GM21360 (cell line): ENCODE results near the gene CNTN5.
"Not testable (repeated sequence)": the region's sequence is repeated elsewhere in the genome, so short reads cannot be mapped to it uniquely, and the experiment has no call there.

Source experiments
- ATAC-seq: cut with Tn5 transposase; IDR thresholded peaks from one replicate; pipeline ENCODE4 v1.9.1; 2021; ENCODE audit warnings: mild to moderate bottlenecking, moderate library complexity; ENCODE audit not compliant: unreplicated experiment

Gene CNTN5

DNA sequence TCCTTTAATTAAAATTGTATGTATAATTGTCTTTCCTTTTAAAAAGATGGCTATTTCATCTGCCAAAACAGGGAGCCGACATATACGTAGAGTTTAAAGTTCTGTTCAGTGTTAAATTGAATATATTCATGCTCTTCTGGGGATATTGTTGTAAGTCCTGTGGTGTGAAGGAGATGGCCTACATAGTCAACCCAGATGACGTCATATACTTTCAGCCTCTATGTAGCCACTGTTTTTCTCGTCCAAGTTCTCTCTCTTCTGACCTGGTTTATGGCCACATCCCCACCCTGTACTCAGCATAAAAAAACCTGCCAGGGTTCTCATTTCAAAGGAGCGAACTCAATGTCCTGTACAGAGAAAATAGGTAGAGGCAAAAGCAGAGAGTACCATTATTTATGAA lies 1156.9 kb downstream of the CNTN5 start:
- ATAC-seq: no peak

DNA sequence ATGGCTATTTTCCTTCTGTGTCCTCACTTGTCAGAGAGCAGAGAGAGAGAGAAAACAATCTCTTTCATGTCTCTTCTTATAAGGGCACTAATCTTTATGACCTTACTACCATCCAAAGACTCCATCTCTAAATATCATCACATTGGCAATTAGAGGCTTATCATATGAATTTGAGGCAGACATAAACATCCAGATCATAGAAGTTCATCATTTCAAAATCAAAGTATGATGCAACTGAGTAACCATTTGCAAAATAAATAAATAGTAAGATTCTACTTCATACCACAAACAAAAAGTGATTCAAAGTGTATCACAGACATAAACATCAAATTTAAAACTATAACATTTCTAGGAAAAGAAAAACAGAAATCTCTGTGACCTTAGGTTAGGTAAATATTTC lies 1161.6 kb downstream of the CNTN5 start:
- ATAC-seq: no peak

DNA sequence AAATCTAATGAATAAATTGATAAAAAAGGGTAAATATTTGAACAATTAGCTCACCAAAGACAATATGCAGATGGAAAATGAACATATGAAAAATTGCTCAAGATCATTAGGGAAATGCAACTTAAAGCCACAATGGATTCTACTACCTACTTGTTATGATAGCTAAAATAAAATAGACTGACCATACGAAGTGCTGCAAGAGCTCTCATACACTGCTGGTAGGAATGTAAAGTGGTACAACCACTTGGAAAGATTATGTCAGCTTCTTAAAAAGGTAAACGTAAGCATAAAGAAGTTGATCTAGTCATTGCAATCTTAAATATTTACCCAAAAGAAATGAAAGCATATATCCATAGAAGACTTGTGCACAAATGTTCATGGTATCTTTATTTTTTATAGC lies 1162.2 kb downstream of the CNTN5 start:
- no peak for ATAC-seq

DNA sequence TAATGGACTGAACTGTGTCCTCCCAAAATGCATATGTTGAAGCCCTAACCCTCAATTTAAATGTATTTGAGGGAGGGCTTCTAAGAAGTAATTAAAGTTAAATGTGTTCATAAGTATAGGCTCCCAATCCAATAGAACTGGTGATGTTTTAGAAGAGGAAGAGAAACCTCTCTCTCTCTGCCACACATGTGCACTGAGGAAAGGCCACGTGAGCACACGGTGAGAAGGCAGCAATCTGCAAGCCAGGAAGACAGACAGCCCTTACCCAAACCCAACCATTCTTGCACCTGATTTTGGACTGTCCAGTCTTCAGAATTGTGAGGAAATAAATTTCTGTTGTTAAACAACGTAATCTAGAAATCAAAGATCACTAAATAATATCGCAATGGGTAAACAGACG lies 1164.8 kb downstream of the CNTN5 start:
- ATAC-seq: no peak

DNA sequence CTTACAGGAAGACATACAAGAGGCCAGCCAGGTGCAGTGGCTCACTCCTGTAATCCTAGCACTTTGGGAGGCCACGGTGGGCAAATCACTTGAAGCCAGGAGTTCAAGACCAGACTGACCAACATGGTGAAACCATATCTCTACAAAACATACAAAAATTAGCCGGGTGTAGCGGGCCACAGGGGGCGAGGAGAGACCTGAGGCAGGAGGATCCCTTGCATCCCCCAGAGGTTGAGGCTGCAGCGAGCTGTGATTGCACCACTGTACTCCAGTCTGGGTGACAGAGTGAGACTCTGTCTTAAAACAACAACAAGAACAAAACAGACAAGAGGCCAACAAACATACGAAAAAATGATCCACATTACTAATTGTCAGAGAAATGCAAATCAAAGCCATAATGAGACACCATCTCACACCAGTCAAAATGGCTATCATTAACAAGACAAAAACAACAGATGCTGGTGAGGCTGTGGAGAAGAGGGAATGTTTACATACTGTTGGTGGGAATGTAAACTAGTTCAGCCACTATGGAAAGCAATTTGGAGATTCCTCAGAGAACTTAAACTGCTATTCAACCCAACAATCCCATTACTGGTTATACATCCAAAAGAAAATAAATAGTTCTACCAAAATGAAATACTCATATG lies 1167.5 kb downstream of the CNTN5 start:
- no peak for ATAC-seq

DNA sequence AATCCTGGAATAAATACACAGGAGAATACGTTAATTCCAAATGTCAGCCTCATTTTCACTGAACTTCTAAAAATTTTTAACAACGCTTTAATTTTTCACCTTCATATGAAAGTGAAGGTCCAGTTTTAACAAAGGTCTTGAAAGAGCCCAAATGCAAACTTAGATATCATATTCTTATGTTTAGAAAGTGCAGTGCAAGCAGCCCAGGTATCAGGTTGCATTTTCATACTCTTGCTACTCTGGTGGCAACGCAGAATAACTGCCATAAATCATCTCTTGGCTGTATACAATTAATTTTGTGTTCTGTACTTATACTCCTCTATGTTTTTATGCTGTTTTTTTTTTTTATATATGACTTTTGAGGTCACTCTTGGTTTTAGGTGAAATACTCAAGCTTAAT lies 1169.6 kb downstream of the CNTN5 start:
- no peak for ATAC-seq

DNA sequence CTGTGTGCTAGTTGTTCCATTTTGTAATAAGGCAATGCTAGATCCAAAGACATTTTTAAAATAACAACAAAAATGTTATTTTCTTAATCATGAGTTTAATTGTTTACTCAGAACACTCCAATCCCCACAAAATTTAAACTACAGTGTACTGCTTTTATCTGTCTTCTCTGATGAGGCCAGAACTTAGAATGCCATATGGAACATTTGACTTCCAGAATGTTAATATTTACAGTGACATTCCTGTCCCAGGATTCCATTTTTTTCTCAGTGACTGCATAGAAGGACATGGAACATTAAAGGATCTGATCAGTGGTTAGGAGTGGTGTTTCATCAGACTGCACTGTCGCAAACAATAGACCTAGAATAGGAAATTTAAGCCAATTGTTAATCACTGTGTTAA lies 1171.4 kb downstream of the CNTN5 start:
- ATAC-seq: no peak

DNA sequence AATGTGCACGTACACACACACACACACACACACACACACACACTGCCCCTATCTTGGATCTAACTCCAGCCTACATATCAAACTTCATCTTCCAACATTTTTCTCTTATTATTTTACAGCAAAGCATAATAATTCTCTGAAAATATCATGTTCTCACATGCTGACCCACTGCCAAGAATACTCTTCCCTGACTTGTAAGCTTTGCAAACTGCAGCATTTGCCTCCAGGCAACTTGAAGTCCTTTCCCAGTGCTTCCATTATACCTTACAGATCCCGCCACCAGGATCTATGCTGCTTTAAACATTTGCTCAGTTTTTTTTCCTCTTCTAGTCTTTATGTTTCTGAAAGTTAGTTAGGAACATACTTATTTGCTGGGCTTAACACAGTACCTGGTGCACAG lies 1183.0 kb downstream of the CNTN5 start:
- no peak for ATAC-seq

DNA sequence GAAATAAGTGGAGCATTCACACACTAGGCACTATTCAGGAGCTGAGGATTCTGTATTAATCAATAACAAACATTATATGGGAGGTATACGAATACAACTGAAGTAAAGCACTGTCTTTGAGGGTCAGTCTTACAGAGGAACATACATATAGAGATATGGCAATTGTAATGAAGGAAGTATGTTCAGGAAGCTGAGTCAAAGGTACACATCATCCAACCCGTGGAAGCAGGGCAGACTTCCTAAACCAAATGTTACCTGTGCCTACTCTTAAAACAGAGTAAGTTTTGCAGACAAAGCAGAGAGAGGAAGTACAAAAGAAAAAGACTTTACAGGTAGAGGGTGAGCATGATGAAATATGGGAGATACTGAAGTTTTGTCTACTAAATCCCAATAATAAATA lies 1185.2 kb downstream of the CNTN5 start:
- ATAC-seq: no peak

DNA sequence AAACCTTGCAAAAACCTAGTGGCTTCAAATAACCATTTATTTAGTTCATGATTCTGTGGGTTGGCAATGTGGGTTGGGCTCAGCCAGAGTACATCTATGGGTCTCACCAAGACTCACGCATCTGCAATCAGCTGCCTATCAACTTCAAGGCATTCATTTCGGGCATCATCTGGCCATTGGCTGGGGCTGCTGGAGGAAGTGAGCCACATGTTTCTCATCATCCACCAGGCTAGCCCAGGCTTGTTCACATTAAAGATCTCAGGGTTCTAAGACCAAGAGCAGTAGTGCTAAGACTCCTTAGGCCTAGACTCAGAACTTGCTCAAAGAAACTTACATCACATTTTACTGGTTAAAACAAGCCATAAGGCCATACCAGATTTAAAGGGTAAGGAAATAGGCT lies 1187.5 kb downstream of the CNTN5 start:
- no peak for ATAC-seq

DNA sequence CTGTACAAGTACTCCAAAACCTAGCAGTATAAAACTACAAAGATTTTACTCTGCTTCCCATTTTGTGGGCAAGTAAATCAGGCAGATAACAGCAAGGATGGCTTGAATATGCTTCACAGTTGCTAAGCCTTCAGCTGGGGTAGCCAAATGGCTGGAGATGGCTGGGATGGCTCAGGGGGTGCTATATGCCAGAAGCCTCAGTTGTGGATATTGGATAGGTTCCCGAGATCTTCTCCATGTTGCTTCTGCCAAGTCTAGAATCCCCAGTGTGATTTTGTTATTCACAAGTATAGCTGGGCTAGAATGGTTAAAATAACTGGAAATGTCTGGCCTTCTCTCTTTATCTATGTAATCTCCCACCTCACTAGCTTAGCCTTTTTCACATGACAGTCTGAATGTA lies 1194.0 kb downstream of the CNTN5 start:
- no peak for ATAC-seq

DNA sequence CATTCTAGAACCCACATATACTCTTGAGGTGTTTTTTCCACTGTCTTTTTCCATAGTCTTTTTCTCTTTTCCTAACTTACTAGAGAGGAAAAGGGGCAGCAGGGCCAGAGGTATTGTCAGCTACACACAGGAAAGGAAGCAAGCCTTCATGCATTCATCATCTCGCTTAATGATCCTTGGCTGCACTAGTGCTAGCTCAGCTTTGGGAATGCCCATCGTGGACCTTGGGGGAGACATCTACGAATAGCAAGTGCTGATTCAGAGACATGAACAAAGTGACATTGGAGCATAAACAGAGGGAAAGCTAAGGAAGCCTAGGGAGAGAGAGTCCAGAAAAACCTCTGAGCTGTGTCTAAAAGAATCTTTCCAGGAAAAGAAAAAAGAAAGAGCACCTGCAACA lies 1200.1 kb downstream of the CNTN5 start:
- ATAC-seq: no peak

DNA sequence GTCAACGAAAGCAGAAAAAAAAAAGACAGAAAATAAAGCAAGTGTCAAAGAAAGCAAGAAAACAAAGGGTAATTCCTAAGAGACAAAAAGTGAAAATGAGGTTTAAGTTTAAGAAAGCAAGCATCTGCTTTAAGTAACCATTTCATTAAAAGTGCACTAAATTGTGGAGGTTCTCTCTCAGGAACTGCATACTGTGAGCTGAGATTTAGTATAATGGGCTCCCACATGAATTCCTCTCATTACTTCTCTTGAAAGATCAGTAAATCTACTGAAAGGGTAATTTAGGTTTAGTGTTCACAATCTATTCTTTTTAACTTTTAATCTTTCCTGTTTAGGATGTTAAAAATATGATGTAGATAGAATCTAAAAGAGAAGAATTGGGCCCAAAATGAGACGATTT lies 1201.0 kb downstream of the CNTN5 start:
- ATAC-seq: no peak

DNA sequence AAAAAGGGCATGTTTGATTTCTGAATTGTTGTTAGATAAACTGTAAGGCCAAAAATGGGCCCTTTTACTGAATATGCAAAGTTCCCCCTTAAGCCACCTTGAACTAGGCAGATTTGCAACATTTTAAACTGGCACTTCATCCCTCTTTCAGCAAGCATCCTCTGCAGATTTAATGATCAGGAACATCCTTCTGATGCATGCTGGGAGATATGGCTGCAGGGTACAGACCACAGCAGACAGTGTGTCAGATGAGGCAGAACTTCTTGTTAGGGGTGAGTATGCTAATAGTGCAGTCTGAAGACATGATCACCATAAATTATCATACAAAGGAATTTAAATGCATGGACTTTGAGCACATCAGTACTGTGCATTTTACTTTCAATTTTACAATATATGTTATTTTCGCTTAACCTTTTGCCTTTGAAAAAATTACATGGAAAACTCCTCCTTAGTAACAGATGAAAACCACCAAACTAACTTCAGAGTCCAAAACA lies 1203.8 kb downstream of the CNTN5 start:
- no peak for ATAC-seq

DNA sequence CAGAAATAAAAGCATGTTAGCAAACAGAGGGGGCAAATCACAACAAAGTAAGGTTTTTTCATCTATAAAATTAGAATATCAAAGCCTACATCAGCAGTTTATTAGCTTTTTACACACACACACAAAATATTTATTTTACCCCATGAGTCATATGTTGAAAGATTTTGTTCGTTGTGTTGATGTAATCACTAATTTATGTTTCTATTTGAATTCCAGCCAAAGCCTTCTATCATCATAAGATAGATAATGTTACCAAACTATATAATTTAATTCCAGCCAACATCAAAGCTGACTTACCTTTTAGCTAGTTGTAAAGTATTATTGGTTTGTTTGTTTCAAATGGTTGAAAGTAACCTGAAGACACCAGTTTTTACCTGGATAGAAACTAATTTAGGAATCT lies 1208.3 kb downstream of the CNTN5 start:
- no peak for ATAC-seq

DNA sequence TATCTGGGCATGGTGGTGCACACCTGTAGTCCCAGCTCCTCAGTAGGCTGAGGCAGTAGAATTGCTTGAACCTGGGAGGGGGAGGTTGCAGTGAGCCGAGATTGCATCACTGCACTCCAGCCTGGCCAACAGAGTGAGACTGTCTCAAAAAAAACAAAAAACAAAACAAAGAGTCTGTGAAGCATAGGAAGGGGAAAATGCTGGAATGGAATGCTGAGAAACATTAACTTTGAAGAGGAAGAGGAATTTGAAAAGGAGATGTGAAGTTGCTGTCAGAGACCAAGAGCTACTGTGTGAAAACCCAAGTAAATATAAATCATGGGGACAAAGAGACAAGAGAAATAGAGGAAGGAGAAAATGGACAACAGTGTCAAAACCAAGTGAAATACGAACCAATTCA lies 1211.3 kb downstream of the CNTN5 start:
- ATAC-seq: no peak

DNA sequence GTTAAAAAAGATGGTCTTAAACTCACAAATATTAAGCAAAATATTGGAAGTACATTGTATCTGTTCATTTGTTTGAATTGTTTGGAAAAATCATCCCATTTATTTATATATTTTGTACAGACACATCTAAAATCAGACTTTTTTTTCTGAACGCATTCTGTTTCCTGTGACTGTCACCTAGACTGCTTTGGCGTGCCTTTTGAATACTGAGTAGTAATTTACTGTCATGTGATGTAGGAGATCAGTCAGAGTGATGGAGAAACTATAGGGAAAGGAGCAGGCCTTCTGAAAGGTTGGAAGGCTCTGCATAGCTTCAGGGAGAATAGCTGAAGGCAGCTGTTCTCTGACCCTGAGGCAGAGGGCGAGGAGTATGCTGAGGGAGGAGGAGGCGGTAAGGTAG lies 1214.3 kb downstream of the CNTN5 start:
- ATAC-seq: no peak

DNA sequence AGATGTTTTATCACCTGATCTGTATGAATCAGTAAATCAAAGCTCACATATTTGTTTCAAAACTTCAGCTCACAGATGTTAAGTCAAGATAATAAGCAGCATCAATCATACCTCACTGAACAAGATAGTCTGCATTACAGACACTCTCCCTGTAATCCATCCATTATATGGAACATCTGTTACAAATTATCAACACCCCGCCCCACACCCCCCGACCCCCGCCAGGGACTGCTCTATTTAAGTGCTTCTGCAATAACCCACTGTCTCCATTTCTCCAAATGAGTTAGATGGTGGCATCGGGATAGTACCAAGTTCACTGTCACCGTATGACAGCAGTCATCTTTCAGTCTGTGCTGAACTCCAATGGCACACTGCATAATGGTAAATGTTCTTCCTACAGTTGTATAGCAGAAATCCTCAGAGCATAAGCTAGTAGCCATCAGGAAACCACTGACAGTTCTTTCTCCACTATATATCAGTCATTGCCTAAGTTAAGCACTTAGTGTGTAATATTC lies 1219.3 kb downstream of the CNTN5 start:
- no peak for ATAC-seq

DNA sequence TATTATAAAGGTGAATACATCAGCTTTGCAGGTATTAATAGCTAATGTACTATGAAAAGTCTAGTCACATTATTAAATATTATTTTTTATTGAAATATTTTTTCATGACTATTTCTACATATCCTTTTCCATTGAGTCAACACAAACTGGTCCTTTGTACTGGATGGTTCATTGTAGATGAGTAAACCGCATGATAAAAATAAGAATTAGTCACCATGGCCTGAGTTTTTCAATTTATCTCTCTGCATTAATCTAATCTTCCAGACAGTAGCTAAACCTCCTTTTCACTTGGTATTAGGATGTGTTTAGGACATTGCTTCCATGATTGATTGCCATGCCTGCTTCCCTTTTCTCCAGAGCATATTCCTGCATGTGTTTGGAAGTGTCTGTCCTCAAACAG lies 1227.0 kb downstream of the CNTN5 start:
- no peak for ATAC-seq

DNA sequence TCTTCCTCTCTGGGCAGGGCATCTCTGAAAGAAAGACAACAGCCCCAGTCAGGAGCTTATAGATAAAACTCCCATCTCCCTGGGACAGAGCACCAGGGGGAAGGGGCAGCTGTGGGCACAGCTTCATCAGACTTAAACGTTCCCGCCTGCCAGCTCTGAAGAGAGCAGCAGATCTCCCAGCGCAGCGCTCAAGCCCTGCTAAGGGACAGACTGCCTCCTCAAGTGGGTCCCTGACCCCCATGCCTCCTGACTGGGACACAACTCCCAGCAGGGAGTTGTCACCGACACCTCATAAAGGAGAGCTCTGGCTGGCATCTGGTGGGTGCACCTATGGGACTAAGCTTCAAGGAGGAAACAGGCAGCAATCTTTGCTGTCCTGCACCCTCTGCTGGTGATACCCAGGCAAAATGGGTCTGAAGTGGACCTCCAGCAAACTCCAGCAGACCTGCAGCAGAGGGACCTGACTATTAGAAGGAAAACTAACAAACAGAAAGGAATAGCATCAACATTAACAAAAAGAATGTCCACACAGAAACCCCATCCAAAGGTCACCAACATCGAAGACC lies 1236.6 kb downstream of the CNTN5 start:
- ATAC-seq: not testable (repeated sequence)

DNA sequence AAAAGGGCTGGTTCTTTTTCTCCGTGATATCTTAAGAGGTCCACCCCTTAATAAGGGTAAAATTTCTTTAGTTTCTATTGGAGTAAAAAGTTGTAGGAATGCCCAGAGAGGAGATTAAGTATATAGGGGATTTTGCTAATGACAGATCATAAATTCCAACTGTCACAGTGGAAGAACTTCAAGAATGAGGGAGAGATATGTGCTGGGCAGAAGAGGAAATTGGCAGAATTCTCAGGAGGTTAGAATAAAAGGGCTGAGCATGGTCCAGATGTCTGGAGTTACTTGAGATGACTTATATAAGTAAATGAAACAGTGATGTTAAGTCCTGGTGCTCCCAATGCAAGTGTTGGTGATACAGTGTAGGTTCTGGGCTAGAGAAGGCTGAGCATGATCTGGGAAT lies 1248.8 kb downstream of the CNTN5 start:
- no peak for ATAC-seq

DNA sequence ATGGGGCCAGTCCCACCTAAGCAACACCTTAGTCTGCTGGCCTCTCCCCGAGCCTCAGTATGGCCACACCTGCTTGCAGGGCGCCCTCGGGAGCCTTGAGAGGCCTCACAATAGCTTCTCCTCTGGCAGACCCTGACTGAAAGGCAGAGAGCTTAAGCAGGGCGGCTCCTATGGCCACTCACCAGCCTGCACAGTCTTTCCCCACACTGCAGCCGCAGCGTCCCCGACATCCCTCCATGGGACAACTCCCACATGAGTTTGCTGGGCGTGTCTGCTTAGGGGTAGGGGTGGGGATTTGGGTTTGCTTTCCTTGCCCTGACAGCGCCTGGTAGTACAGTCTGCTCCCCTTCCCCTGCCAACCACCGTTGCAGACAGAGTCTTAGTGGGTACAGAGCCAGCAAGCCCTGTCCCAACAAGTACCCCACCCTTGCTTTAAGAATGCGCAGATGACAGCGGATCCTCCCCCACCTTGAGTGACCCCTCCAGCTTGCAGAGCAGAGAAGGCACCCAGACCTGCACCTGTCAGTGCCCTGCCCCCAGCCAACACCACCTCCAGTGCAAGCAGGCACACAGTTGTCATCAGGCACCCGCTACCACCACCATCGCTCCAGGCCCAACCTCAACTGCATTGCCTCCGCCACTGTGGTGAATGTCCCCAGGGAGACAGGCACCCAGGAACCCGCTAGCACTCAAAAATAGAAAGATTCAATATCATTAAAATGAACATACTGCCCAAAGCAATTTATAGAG lies 1252.5 kb downstream of the CNTN5 start:
- ATAC-seq: no peak
